ENCODE data around the gene TENM3.
A peak's percentile ranks its signal among the peaks of the same experiment; 100 is the strongest.

The TENM3 gene

DNA sequence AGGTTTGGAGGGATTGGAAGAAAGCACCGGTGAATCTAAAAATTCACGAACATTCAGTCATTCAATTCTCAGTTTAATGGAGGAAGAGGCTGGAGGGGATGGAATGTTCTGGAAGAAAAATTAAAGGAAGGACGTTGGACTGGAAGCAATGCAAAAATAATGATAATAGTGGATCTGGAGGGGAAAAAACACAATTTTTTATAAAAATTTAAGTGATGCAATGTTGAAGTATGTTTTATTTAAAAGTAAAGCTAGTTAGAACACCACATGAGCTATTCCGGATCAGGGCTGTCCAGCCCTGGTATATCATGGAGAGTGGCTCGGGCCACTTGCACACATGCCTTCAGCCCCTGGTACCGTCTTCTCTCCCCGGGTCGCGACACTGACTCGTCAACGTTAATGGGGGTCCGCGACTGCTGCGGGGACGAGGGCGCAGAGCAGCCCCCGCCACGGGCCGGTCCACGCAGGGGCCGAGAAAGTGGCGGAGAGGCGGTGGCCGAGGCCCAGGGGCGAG is 204.6 kb downstream of the TENM3 start:
- Mint-ChIP-seq H3K9me3 (no peaks in the 10 kb centered on the region), H3K4me1 (ENCODE audit: low read depth) (peaks cover 3% of the 10 kb centered on the region), H3K27ac (no peak overlapping the region), H3K36me3 (ENCODE audit: low read depth) (no peaks in the 10 kb centered on the region), H3K4me3 (peak overlapping the region; percentile 52), H3K27me3 (ENCODE audit: low read depth) (peaks cover 61% of the 10 kb centered on the region)
- DNase-seq (ENCODE audit: low spot score): no peak

DNA sequence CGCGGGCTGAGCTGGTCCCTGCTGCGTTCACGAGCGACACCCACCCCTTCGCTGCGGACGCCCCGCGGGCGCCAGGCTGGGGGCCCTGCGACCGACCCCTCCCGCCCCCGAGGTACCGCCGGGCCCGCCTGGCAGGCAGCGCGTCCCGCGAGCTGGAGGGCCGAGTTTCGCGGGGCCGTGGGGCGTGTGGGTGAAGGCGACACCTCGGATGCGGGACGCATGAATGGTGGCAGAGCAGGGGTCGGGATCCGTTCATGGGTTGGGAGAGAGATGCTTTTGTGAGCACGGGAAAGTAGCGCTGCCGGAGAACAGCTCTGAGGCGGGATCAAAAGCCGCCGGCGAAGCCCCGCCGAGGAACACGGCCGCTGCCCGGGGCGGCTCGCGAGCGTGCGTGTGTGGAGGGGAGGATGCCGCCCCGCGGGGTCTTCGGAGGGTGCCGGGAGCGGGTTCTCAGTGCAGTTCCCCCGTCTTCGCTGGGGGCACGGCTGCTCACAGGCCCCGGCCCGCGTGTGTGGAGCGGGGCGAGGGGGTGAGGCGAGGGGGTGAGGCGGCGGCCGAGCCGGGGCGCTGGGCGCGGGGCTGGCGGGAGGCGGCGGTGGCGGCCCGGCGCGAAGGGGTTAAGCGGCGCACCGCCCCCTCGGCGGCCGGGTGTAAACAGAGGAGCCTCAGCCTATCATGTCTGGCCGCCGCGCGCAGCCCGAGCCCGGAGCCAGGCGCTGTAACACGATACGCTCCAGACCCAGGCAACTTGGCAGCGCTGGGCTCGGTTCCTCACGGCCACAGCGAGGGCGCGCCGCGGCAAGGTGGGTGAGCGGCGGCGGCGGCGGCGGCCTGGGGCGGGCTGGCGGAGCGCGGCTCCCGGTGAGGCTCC is 205.3 kb downstream of the TENM3 start:
- H3K4me1 Mint-ChIP-seq (ENCODE audit: low read depth): peaks cover 3% of the 10 kb centered on the region
- H3K9me3 Mint-ChIP-seq: no peaks in the 10 kb centered on the region
- DNase-seq (ENCODE audit: low spot score): peak; percentile 27
- H3K27me3 Mint-ChIP-seq (ENCODE audit: low read depth): peaks cover 61% of the 10 kb centered on the region
- H3K4me3 Mint-ChIP-seq: peak overlapping the region; percentile 50
- H3K36me3 Mint-ChIP-seq (ENCODE audit: low read depth): no peaks in the 10 kb centered on the region
- H3K27ac Mint-ChIP-seq: no peak overlapping the region

DNA sequence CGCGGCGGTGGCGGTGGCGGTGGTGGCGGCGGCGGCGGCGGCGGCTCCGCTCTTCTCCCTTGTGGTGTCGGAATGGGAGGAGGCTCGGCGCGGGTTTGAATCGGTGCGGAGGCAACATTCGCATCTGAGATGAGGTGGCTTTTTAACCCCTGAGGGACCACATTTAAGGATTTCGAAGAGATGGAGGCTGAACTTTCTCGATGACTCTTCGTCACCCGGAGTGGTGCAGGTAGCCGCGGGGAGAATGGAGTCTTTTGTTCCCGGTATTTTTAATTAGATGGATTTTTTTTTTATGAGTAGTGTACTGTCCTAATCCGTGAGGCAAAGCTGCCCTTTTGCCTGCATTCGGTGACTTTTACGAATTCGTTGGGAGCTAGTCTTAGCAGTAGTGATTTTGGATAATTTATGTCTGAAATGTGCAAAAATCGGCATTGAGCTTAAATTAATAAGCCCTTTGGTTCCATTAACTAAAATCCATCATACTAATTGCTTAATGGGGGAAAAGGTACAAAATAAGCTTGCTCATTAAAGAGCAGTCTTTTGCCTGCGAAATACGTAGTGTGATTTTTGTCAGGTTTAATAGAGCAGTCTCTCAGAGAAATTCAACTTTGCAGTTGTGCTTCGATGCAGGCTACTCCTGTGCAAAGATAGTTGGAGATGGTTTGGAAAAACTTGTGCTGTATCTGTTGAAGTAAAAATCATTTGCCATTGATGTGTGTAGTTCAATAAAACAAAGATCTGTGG is 206.2 kb downstream of the TENM3 start:
- Mint-ChIP-seq H3K4me1 (ENCODE audit: low read depth) (peaks cover 3% of the 10 kb centered on the region), H3K36me3 (ENCODE audit: low read depth) (no peaks in the 10 kb centered on the region), H3K27me3 (ENCODE audit: low read depth) (peaks cover 61% of the 10 kb centered on the region), H3K9me3 (no peaks in the 10 kb centered on the region), H3K4me3 (peak overlapping the region; percentile 55), H3K27ac (no peak overlapping the region)
- no peak for DNase-seq (ENCODE audit: low spot score)

DNA sequence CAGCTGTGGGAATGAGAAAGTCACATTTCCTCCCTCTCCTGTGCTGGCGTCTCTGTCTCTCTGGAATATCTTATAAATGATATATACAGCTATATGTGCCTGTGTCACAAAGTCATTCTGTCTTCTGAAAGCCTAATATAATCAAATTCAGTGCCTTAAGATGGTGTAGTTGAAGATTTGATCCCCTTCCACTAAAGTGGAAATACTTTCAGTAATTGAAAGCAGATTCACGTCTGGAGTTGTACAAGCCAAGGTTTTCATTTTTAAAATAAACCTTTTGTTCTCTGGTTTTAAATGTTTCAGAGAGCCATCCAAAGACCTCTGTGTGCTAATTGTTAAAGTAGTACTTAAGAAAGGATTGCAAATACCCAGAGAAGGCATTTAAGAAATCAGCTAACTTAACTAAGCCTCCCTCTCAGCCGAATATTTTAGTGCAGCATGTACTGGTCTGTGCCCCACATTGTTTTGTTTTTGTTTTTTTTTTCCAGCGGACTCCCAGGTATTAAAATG is 206.8 kb downstream of the TENM3 start:
- peaks cover 3% of the 10 kb centered on the region for H3K4me1 Mint-ChIP-seq (ENCODE audit: low read depth)
- no peak for DNase-seq (ENCODE audit: low spot score)
- H3K27me3 Mint-ChIP-seq (ENCODE audit: low read depth): peaks cover 59% of the 10 kb centered on the region
- H3K27ac Mint-ChIP-seq: no peak overlapping the region
- H3K36me3 Mint-ChIP-seq (ENCODE audit: low read depth): no peaks in the 10 kb centered on the region
- H3K4me3 Mint-ChIP-seq: peak overlapping the region; percentile 32
- no peaks in the 10 kb centered on the region for H3K9me3 Mint-ChIP-seq

DNA sequence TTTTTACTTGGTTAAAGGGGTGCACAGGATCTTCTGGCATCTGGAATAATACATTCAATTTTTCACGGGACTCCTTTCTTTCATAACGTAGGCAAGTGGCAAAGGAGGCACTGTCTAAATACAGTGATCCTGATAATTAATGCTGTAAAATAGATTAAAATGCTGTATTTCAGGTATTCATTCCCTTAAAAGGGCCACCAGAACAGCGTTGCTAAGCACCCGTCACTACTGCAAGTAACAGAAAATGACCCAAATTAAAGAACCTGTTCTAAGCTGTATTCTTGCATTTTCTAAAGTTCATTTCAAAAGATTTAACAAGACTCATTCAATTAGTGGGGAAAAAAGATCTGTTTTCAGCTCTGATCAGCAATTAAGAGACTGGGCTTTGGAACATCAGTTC is 208.2 kb downstream of the TENM3 start:
- no peak for DNase-seq (ENCODE audit: low spot score)
- Mint-ChIP-seq H3K27ac (no peak overlapping the region), H3K9me3 (no peaks in the 10 kb centered on the region), H3K4me1 (ENCODE audit: low read depth) (peaks cover 3% of the 10 kb centered on the region), H3K4me3 (no peak overlapping the region), H3K36me3 (ENCODE audit: low read depth) (no peaks in the 10 kb centered on the region), H3K27me3 (ENCODE audit: low read depth) (peaks cover 50% of the 10 kb centered on the region)

DNA sequence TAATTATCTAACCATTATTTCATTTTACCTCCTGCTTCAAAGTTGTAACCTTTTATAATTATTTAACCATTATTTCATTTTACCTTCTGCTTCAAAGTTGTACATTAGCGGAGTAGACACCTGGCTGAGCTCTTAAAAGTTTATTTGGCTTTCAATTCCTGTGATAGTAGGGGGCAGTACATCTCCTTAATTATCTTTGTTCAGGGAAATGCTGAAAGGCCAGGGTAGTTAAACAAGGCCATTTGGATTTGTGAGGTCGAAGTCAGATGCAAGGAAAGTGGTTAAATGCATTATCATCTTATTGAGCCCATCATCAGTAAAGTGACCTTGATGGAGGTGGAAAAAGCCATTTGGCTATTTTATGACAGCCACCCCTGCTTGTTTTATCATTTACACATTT is 210.6 kb downstream of the TENM3 start:
- H3K36me3 Mint-ChIP-seq (ENCODE audit: low read depth): no peaks in the 10 kb centered on the region
- H3K27ac Mint-ChIP-seq: no peak overlapping the region
- H3K27me3 Mint-ChIP-seq (ENCODE audit: low read depth): peaks cover 31% of the 10 kb centered on the region
- no peak for DNase-seq (ENCODE audit: low spot score)
- peaks cover 3% of the 10 kb centered on the region for H3K4me1 Mint-ChIP-seq (ENCODE audit: low read depth)
- H3K9me3 Mint-ChIP-seq: no peaks in the 10 kb centered on the region
- H3K4me3 Mint-ChIP-seq: no peak overlapping the region

DNA sequence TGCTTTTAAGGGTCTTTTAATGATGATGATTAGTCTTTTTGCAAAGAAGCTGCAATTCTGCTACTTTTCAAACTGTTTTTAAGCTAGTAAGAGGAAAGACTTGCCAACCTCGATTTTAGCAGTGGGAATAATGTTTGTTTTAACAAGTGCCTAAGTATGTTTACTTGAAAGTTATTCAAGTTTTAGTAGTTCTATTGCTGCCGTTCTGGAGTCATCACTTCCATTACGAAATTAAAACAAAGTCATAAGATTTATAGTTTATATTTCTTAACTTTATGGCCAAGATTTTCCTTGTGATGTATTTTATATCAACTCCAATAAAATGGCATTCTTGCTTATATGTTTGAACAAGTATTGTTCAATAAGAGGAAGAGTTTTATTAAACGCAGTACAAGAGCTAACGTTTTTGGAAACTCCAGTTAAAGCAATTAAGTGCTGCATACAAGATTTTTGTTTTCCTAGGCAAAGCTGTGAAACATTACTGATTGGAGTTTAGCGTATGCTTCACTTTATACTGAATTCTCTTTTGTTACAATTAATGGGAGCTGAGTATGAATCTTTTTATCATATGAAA is 211.3 kb downstream of the TENM3 start:
- Mint-ChIP-seq H3K4me3 (no peak overlapping the region), H3K27me3 (ENCODE audit: low read depth) (peaks cover 26% of the 10 kb centered on the region), H3K27ac (no peak overlapping the region), H3K36me3 (ENCODE audit: low read depth) (no peaks in the 10 kb centered on the region), H3K4me1 (ENCODE audit: low read depth) (no peaks in the 10 kb centered on the region), H3K9me3 (no peaks in the 10 kb centered on the region)
- DNase-seq (ENCODE audit: low spot score): no peak

DNA sequence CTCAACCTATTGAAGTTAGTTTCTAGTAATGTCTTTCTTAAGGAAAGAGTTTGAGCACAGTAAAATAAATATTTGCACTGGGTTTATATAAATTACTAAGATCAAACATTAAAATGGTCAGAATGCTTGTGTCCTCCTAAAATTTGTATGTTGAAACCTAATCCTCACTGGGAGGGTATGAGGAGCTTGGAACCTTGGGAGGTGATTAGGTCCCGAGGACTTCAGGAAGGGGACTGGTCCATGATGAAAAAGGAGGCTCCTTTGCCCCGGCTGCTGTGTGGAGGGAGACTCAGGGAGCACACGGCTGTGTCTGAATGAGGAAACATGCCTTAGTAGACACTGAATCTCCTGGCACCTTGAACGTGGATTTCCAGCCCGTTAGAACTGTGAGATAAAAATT is 221.9 kb downstream of the TENM3 start:
- H3K4me1 Mint-ChIP-seq (ENCODE audit: low read depth): no peaks in the 10 kb centered on the region
- H3K27ac Mint-ChIP-seq: no peak overlapping the region
- H3K9me3 Mint-ChIP-seq: no peaks in the 10 kb centered on the region
- H3K27me3 Mint-ChIP-seq (ENCODE audit: low read depth): no peaks in the 10 kb centered on the region
- no peaks in the 10 kb centered on the region for H3K36me3 Mint-ChIP-seq (ENCODE audit: low read depth)
- DNase-seq (ENCODE audit: low spot score): no peak
- H3K4me3 Mint-ChIP-seq: no peak overlapping the region

DNA sequence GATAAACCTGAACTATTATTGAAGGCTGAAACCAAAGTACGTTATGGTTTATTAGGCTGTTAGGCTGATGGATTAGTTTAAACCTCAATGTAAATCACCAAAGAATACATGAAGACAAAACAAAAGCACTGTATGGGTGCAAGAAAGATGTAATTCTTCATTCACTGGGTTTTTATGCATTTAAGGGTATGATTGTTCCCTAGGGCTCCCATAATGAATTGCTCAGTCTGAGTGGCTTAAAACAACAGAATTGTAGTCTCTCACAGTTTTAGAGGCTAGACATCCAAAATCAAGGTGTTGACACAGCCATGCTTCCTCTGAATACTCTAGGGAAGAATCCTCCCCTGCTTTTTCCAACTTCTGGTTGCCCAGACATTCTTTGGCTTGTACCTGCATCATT is 222.8 kb downstream of the TENM3 start:
- H3K9me3 Mint-ChIP-seq: no peaks in the 10 kb centered on the region
- H3K36me3 Mint-ChIP-seq (ENCODE audit: low read depth): no peaks in the 10 kb centered on the region
- no peak for DNase-seq (ENCODE audit: low spot score)
- H3K27ac Mint-ChIP-seq: no peak overlapping the region
- H3K27me3 Mint-ChIP-seq (ENCODE audit: low read depth): no peaks in the 10 kb centered on the region
- no peak overlapping the region for H3K4me3 Mint-ChIP-seq
- H3K4me1 Mint-ChIP-seq (ENCODE audit: low read depth): no peaks in the 10 kb centered on the region

DNA sequence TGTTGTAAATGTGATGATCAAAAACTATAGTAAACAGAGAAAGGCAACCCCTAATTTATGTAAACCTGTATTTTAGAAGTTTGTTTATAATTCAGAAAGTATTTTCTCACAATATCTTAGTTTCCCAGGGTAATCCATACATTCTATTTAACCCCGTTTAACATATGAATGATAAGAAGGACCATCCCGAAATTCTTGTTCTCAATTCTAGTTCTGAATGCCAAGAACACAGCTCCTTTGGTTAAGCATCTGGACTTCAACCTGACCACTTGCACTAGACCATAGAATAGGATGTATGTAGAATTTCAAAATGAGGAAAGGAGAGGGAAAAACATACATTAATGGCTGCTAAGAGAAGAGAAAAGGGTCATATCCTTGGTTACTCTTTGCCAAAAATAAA is 227.0 kb downstream of the TENM3 start:
- Mint-ChIP-seq H3K36me3 (ENCODE audit: low read depth) (no peaks in the 10 kb centered on the region), H3K27ac (no peak overlapping the region), H3K4me3 (no peak overlapping the region), H3K9me3 (no peaks in the 10 kb centered on the region), H3K4me1 (ENCODE audit: low read depth) (no peaks in the 10 kb centered on the region), H3K27me3 (ENCODE audit: low read depth) (no peaks in the 10 kb centered on the region)
- no peak for DNase-seq (ENCODE audit: low spot score)

DNA sequence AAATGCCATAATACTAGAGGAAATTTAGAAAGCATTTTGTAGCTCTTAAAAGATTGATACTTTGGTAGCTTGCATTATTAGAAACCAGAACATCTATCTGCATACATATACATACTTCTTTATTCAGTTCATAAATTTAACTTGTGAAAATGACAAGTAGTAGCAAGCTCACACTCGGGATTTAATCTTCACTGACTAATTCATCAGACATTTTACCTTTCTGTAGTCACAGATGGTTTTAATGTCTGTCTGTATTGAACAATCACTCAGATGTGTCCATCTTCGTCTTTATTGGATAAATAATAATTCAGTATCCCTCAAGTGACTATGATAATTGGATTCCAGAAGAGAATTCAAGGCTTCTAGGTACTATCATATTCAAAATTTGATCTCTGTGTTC is 232.3 kb downstream of the TENM3 start:
- H3K36me3 Mint-ChIP-seq (ENCODE audit: low read depth): no peaks in the 10 kb centered on the region
- DNase-seq (ENCODE audit: low spot score): no peak
- H3K4me3 Mint-ChIP-seq: no peak overlapping the region
- H3K27ac Mint-ChIP-seq: no peak overlapping the region
- no peaks in the 10 kb centered on the region for H3K9me3 Mint-ChIP-seq
- H3K4me1 Mint-ChIP-seq (ENCODE audit: low read depth): no peaks in the 10 kb centered on the region
- no peaks in the 10 kb centered on the region for H3K27me3 Mint-ChIP-seq (ENCODE audit: low read depth)

DNA sequence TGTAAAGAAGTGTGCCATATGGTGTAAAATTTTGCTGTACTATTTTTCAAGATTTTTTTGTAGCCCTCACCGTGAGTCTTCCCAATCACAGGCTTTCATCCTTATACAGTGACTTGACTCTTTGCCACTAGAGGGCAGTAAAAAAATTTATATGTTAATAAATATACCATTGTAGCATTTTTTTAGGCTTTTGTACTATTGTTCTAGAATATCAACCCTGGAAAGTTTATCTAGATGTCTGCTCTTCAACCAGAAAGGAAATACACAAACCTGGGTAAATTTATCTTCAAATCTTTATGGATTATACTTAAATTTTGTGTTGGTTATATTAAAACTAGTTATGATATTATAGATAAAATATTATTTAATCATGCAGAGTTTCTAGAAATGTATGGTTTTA is 235.3 kb downstream of the TENM3 start:
- Mint-ChIP-seq H3K27me3 (ENCODE audit: low read depth) (no peaks in the 10 kb centered on the region), H3K4me3 (no peak overlapping the region), H3K36me3 (ENCODE audit: low read depth) (no peaks in the 10 kb centered on the region), H3K9me3 (no peaks in the 10 kb centered on the region), H3K4me1 (ENCODE audit: low read depth) (no peaks in the 10 kb centered on the region), H3K27ac (no peak overlapping the region)
- no peak for DNase-seq (ENCODE audit: low spot score)

DNA sequence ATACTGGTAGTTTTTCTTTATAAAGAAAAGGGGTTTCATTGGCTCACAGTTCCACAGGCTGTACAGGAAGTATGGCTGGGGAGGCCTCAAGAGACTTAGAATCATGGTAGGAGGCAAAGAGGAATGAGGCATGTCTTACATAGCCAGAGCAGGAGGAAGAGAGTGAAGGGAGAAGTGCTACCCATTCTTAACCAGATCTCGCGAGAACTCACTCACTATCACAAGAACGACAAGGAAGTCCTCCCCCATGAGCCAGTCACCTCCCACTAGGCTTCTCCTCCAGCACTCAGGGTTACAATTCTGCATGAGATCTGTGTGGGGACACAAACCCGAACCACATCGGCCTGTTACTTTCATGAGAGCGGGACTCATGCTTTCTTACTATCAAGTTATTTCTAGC is 240.5 kb downstream of the TENM3 start:
- no peaks in the 10 kb centered on the region for H3K27me3 Mint-ChIP-seq (ENCODE audit: low read depth)
- no peaks in the 10 kb centered on the region for H3K9me3 Mint-ChIP-seq
- H3K36me3 Mint-ChIP-seq (ENCODE audit: low read depth): no peaks in the 10 kb centered on the region
- no peak overlapping the region for H3K27ac Mint-ChIP-seq
- no peaks in the 10 kb centered on the region for H3K4me1 Mint-ChIP-seq (ENCODE audit: low read depth)
- no peak for DNase-seq (ENCODE audit: low spot score)
- no peak overlapping the region for H3K4me3 Mint-ChIP-seq

DNA sequence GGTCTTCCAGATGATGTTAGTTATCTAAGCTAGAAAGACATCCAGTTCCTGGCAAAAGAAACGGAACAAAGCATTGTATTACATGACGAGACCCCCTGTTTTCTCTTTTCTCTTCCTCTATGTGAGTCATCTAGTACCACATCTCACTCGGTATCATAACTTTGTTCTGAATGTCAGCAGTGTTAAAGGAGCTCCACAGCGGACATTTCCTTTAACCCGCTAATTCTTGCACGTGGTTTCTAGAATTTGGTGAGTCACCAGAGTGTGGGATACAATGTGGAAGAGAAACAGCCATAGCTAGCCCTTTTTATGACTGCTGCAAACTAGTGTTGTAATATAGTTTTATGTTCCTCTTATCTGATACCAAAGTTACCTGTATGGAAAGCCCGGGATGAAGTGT is 243.7 kb downstream of the TENM3 start:
- Mint-ChIP-seq H3K27ac (no peak overlapping the region), H3K36me3 (ENCODE audit: low read depth) (no peaks in the 10 kb centered on the region), H3K9me3 (no peaks in the 10 kb centered on the region), H3K4me3 (no peak overlapping the region), H3K4me1 (ENCODE audit: low read depth) (no peaks in the 10 kb centered on the region), H3K27me3 (ENCODE audit: low read depth) (peaks cover 3% of the 10 kb centered on the region)
- DNase-seq (ENCODE audit: low spot score): no peak
